NCI-H2196 (cell line): ENCODE results near the gene ATAD5.
"Not testable (repeated sequence)": the region's sequence is repeated elsewhere in the genome, so short reads cannot be mapped to it uniquely, and the experiment has no call there.

ENCODE experiments used
- DNase-seq: peaks from one replicate; lab custom pipeline; 2025; ENCODE audit not compliant: unreplicated experiment; lab: John Stamatoyannopoulos, UW

Gene ATAD5, protein sequence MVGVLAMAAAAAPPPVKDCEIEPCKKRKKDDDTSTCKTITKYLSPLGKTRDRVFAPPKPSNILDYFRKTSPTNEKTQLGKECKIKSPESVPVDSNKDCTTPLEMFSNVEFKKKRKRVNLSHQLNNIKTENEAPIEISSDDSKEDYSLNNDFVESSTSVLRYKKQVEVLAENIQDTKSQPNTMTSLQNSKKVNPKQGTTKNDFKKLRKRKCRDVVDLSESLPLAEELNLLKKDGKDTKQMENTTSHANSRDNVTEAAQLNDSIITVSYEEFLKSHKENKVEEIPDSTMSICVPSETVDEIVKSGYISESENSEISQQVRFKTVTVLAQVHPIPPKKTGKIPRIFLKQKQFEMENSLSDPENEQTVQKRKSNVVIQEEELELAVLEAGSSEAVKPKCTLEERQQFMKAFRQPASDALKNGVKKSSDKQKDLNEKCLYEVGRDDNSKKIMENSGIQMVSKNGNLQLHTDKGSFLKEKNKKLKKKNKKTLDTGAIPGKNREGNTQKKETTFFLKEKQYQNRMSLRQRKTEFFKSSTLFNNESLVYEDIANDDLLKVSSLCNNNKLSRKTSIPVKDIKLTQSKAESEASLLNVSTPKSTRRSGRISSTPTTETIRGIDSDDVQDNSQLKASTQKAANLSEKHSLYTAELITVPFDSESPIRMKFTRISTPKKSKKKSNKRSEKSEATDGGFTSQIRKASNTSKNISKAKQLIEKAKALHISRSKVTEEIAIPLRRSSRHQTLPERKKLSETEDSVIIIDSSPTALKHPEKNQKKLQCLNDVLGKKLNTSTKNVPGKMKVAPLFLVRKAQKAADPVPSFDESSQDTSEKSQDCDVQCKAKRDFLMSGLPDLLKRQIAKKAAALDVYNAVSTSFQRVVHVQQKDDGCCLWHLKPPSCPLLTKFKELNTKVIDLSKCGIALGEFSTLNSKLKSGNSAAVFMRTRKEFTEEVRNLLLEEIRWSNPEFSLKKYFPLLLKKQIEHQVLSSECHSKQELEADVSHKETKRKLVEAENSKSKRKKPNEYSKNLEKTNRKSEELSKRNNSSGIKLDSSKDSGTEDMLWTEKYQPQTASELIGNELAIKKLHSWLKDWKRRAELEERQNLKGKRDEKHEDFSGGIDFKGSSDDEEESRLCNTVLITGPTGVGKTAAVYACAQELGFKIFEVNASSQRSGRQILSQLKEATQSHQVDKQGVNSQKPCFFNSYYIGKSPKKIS (N-terminal part only)

DNA sequence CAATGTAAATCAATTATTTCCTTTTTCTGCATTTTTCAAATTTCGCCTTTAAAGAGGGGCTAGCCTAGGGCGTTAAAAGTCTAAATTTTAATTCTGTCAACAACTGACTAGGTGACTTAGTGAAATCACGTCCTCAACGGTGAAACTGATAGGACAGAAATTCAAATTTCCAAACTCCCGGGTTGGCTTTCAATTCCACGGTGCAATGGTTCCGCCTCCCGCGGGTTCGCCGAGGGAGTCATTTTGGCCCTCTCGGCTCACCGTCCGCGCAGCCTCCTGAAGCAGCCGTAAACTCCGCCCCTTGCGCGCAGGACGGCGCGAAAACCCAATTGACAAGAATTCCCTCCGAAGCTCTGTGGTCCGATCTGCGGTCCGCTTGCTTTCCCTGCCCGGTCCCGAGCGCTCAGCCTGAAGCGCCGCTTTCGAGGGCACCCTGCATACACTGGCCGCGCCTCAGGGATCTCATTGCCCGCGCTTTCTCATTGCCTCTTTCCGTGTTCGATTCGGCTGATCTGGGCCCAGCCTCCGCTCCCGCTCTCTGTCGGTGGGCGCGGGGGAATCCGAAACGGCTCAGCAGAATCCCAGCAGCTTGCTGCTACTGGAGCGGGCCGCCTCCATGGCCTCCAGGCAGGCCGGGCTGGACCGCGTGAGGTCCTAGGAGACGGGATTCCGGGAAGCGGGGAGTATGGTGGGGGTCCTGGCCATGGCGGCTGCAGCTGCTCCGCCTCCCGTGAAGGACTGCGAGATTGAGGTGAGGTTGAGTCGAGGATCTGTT lies at the start of gene ATAD5:
ATAD5 (plus strand) TSS at position 304 of the 775 bp plus-strand sequence; CDS start at position 686, 382 bp downstream.
- DNase-seq = peak; percentile 75

DNA sequence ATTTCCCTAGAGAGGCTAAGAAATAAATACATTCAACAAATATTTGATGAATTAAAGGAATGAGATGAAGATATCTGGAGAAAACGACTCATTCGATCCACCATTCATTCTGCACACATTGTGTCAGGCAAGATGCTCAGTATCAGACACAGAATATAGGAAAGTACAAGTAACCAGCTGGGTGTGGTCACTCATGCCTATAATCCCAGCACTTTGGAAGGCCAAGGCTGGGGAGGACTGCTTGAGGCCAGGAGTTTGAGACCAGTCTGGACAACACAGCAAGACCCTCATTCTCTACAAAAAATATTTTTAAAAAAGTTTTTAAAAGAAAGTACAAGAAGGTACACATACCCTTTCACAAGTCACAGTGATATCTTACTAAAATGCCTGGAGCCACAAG lies 49.6 kb upstream of the ATAD5 start:
- no peak for DNase-seq

DNA sequence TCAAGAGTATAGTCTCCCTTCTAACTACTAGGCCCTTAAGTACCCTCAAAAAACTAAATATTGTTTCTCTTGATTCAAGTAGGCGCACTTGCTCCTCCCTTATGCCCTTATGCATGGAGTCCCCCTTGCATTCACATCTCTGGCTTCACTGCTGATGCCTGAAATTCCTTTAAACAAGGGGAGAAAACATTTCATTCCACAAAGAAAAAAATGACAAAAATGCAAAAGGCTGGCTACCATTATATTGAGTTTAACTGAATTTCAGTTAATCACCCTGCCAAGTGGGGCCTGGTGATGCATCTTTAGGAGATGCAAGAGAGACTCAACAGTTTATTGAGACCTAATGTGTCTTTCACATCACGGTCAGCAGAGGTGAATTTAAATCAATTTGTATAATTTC lies 42.8 kb upstream of the ATAD5 start:
- DNase-seq = no peak

DNA sequence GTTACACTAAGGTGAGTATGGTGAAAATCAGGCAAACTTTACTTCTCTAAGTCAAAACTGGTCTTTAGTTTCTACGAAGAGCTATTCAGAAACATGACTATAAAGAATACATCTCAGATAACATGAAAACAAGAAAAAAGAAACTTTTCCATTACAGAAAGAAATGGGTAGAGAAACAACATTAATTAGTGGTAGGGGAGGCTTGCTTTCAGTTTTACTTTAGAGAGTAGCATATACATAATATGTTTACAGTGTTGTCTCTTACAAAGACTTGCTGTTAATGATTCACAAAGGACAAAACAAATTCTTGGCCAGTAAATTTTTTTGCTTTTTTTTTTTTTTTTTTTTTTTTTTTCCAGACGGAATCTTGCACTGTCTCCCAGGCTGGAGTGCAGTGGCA lies 41.5 kb upstream of the ATAD5 start:
- DNase-seq = no peak

DNA sequence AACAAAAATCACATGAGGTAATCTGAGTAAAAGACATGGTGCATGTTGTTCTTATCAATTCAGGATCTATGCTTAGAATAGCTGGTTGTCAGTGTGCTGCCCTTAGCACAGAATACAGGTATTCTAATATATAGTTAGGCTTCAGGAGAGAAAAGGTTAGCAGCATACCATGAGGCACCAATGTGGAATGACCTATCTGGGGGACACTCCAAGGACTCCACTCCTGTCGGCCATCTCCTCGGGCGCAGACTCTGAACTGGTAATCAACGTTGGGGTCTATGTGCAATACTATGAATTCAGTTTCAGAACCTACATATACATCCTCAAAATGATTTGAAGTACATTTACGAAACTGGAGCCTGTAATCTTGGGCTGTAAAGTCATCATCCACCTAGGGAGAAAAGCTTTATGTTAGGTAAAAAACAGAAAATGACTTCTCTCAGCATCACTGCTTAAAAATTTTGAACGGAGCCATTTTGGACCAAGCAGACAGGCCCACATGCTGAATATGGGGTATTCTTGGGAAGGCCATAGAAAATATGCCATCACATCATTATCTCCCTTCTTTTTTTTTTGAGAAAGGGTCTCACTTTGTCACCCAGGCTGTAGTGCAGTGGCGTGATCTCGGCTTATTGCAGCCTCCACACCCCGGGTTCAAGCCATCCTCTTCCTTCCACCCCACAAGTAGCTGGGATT lies 38.3 kb upstream of the ATAD5 start:
- DNase-seq = no peak

DNA sequence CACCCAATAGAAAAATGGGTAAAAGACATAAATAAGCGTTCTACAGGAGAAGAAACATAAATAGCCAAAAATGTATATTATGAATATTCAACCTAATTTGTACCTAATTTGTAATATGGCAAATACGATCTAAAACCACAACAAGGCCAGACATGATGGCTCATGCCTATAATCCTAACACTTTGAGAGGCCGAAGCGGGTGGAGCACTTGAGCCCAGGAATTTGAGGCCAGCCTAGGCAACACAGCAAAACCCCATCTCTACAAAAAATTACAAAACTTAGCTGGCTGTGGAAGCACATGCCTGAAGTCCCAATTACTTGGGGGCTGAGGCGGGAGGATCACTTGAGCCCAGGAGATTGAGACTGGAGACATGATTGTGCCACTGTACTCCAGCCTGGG lies 37.4 kb upstream of the ATAD5 start:
- no peak for DNase-seq

DNA sequence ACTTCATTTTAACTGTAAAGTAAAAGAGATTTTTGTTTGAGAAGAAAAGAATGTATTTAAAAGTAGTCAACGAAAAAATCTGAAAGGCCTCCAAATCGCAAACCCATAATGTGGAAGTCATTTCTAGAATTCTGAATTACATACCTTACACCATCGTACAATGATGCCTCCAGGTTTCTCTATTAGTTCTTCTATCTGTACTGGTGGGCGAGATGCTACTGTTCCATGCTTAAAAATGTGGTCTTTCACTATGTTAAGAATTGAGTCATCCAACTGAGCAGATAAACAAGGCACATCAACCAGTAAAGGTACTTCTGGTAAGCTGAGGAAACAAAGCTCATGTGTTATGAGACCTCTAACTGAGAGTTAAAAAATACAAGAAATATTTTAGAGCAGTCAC lies 35.8 kb upstream of the ATAD5 start:
- DNase-seq = no peak

DNA sequence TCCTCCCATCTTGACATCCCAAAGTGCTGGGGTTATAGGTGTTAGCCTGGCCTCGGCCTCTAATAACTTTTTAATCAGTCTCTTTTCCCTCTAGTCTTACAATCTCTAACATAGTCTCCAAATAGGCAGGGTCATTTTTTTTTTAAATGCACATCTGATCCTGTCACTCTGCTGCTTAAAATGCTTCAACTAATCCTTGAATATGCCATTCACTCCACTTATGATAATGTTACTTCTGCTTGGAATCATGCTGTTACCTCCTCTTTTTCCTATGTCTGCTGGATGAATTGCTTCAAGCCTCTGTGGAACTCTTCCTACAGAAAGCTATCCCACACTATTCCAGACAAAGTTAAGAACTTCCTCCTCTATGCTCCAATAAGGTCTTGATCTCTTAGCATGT lies 30.1 kb upstream of the ATAD5 start:
- DNase-seq = no peak

DNA sequence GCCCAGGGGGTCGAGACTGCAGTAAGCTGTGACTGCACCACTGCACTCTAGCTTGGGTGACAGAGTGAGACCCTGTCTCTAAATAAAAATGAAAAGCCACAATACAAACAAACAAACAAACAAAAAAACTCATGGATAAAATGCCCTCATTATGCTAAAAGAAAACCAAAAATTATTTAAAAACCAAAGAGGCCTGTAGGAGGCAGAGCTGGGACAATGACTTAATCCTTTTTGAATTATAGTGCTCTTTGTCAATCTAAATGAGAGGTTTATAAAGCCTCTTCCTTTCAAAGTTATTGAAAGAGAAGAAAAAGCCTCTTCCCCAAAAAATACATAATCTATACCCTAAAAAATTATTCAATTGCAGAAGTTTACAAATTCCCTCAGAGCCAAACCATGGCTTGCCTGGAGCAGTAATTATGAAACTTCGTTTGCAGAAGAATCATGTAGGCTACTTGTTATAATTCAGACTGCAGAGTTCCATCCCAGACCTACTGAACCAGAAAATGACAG lies 25.8 kb upstream of the ATAD5 start:
- DNase-seq = no peak

DNA sequence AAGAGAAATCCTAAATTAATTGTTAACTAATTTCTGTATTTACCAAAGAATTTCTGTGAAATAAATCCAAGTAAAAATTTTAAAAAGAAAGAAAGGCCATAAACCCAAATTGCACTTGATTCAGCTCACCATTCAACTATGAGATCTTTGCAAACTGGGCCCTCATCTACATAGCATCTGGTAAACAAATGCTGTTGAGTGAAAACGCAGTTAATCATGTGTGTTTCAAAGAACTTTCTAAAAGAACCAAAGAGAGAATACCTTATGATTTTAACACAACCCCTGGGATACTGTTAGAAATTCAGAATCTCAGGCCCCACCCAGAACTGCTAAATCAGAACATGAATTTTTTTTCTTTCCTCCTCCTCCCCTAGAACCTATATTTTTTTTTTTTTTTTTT lies 23.9 kb upstream of the ATAD5 start:
- DNase-seq = no peak

DNA sequence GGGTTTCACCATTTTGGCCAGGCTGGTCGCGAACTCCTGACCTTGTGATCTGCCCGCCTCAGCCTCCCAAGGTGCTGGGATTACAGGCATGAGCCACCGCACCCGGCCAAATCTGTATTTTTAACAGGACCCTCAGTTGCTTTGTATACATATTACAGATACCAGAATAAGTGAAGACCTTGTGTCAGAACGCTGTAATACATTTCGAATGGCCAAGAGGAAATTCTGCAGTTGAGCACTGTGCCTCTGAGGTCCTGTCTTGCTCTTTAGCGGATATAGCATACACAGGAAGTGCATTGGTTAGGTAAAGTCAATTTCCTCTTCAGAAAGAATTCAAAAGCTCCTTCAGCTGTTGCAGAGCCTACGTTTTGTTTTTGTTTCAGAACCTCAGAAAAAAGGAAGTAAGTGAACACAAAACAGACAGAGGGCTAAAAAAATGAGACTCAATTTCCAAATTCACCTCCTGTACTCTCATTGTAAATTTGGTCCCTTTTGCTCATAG lies 22.9 kb upstream of the ATAD5 start:
- DNase-seq = no peak

DNA sequence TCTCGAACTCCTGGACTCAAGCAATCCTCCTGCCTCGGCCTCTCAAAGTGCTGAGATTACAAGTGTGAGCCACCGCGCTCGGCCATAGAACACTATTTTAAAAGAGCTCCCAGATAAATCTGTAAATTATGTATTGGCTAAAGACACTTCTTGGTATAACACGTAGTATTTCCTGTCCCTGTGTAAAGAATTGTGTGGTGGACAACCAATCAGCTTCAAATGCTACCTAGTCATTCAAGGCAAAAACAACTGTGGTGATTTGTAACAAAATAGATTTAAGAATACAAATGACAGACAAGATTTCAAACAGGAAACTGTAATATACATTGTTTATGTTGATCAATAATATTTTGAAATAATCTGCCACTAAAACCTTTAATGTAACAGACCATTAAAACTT lies 21.9 kb upstream of the ATAD5 start:
- DNase-seq = no peak

DNA sequence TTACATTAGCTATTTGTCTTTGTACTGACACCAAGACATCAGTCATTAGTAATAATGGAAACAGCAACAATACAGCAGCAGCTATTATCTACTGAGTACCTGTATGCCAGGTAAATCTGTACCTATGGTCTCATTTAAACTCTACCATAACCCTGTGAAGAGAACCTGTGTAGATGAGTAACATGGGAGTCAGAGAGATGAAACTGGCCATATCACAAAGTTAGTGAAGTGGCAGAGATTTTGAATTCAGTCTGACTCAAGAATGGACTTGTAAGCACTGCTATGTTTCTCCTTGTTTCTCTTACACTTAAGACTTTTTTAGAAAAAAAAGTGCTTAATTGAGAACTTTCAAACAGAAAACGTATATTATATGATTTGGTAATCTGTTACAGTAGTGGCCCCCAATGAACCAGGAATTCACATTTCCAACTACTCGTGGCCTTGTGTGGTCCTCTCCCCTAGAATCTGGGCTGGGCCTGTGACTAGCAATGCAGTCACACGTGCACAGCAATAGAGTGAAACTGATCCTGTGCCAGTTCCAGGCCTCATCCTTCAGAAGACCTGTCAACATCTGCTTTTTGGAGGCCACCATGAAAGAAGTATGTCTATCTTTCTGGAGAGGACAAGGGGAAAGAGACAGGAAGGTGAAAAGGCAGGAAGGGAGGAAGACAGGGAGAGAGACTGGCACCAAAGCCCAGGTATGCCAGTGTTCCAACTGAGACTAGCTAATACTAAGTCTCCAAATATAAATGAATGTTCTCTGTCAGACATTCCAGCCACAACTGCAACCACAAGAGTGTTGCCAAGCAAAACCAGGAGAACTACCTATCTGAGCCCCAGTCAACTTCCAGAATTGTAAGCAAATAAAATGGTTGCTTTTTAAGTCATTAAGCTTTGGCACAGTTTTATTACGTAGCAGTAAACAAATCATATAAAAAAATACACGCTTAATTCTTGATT lies 19.3 kb upstream of the ATAD5 start:
- DNase-seq = no peak

DNA sequence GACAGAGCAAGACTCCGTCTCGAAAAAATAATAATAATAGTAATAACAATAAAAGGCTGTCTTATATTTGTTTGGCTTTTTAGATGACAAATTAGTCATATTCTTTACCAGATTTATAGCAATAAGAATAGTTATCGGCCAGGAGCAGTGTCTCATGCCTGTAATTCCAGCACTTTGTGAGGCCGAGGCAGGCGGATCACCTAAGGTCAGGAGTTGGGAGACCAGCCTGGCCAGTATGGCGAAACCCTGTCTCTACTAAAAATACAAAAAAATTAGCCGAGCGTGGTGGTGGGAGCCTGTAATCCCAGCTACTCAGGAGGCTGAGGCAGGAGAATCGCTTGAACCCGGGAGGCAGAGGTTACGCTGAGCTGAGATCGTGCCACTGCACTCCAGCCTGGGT lies 17.5 kb upstream of the ATAD5 start:
- not testable (repeated sequence) for DNase-seq

DNA sequence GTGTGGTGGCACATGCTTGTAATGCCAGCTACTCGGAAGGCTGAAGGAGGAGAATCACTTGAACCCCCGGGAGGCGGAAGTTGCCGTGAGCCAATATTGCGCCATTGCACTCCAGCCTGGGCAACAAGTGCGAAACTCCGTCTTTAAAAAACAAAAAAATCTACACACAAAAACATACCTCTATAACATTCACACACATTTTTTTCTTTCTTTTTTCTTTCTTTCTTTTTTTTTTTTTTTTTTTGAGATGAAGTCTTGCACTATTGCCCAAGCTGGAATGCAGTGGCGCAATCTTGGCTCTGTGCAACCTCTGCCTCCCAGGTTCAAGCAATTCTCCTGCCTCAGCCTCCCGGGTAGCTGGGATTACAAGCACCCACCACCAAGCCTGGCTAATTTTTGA lies 16.9 kb upstream of the ATAD5 start:
- DNase-seq = not testable (repeated sequence)

DNA sequence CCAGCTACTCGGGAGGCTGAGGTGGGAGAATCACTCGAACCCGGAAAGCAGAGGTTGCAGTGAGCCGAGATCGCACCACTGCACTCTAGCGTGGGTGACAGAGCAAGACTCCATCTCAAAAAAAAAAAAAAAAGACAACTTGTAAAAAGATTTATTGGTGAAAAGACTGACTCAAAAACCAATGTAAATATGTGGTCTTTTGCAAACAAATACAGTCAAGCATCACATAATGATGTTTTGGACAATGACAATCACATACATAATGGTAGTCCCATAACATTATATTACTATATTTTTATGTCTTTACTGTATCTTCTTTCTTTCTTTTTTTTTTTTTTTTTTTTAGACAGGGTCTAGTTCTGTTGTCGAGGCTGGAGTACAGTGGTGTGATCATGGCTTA lies 15.6 kb upstream of the ATAD5 start:
- no peak for DNase-seq

DNA sequence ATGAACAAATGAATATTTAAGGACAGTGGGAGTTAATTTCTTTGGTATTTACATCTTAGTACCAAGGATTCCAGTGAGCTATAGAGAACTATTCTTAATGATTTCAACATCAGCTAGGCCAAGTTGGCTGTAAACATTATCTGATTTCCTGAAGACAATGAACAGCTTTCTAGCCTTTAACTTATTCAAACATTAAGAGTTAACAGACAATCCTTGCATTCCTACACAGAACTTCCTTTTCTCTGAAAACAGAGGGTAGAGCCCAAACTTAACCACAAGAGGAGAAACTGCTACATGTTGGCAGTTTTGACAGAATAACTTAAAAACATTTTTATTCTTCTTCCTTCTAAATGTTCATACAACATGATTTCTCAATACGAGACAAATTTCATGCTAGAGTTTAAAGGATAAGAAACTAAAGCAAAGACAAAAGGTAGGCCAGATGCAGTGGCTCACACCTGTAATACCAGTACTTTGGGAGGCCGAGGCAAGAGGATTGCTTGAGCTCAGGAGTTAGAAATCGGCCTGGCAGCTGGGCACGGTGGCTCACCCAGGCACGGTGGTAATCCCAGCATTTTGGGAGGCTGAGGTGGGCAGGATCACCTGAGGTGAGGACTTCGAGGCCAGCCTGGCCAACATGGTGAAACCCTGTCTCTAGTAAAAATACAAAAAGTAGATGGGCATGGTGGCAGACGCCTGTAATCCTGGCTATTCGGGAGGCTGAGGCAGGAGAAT lies 11.6 kb upstream of the ATAD5 start:
- DNase-seq = no peak
